HG02623 (cell line): ENCODE results near the gene SNX11.
A peak's percentile ranks its signal among the peaks of the same experiment; 100 is the strongest.

Experiments
- ATAC-seq: cut with Tn5 transposase; IDR thresholded peaks from one replicate; pipeline ENCODE4 v1.9.1; 2021; ENCODE audit warnings: moderate library complexity; ENCODE audit not compliant: unreplicated experiment

The SNX11 gene

GRCh38 chr17:48095611-48096010, 12.0 kb upstream of the SNX11 start:
- no peak for ATAC-seq

- ATAC-seq = no peak
Observed at GRCh38 chr17:48100160-48100559, 7.4 kb upstream of the SNX11 start.

- no peak for ATAC-seq
Observed at GRCh38 chr17:48100591-48101011, 7.0 kb upstream of the SNX11 start.

- ATAC-seq = peak; percentile 87
Observed at GRCh38 chr17:48101012-48101720, 6.4 kb upstream of the SNX11 start, which contains the start of gene CBX1. TSS of gene CBX1 (minus strand) at chr17:48101478. CDS start at chr17:48077004, 24,474 bp downstream.

GRCh38 chr17:48102043-48102750, 5.4 kb upstream of the SNX11 start:
- no peak for ATAC-seq

GRCh38 chr17:48102798-48103715, 4.5 kb upstream of the SNX11 start:
- no peak for ATAC-seq

GRCh38 chr17:48104440-48104839, 3.1 kb upstream of the SNX11 start:
- no peak for ATAC-seq

GRCh38 chr17:48106802-48107136, 797 bp upstream of the SNX11 start:
- ATAC-seq = no peak

- ATAC-seq = no peak
Observed at GRCh38 chr17:48110761-48111160, 3.2 kb downstream of the SNX11 start.

- ATAC-seq = no peak
Observed at GRCh38 chr17:48111937-48112241, 4.3 kb downstream of the SNX11 start.

- no peak for ATAC-seq
Observed at GRCh38 chr17:48113201-48113676, 5.7 kb downstream of the SNX11 start.

GRCh38 chr17:48121923-48122664, 14.5 kb downstream of the SNX11 start:
- no peak for ATAC-seq

- ATAC-seq = no peak
Observed at GRCh38 chr17:48122665-48123045, 15.1 kb downstream of the SNX11 start.

- no peak for ATAC-seq
Observed at GRCh38 chr17:48123111-48123510, 15.5 kb downstream of the SNX11 start.

GRCh38 chr17:48123776-48124388, 16.3 kb downstream of the SNX11 start:
- ATAC-seq = no peak

GRCh38 chr17:48125829-48126531, 18.4 kb downstream of the SNX11 start:
- ATAC-seq = no peak

- ATAC-seq = no peak
Observed at GRCh38 chr17:48126532-48126850, 18.9 kb downstream of the SNX11 start.

- no peak for ATAC-seq
Observed at GRCh38 chr17:48127371-48128051, 19.9 kb downstream of the SNX11 start.

GRCh38 chr17:48128400-48128799, 20.8 kb downstream of the SNX11 start:
- ATAC-seq = no peak
